Transverse colon (tissue), 4 donors: ENCODE measurements around the gene TMEM132C. TPM values are rescaled to one million over a fixed set of nuclear protein-coding genes. Genes with fewer than 3 reads are reported as not detected.
A peak's percentile ranks its signal among the peaks of the same experiment; 100 is the strongest.

Experiments used
- DNase-seq: peaks from one replicate; pipeline ENCODE4 v3.0.0-alpha.2; 2019
- H3K27ac ChIP-seq, 4 donors: fragments of 200-600 bp; sonication (generic); 2 replicates each; pipeline ENCODE4 v1.5.1; 2016 to 2018; ENCODE audit warnings: inconsistent platforms in 4 of 4
- H3K27me3 ChIP-seq: fragments of 200-600 bp; sonication (generic); 2 replicates; pipeline ENCODE4 v1.5.1; 2017; ENCODE audit warnings: inconsistent platforms
- H3K36me3 ChIP-seq, 4 donors: fragments of 200-600 bp; sonication (generic); 2 replicates each; pipeline ENCODE4 v1.5.1; 2017 to 2019; ENCODE audit warnings: inconsistent platforms in 4 of 4
- H3K4me1 ChIP-seq, 4 donors: fragments of 200-600 bp; sonication (generic); 2 replicates each; pipeline ENCODE4 v1.5.1; 2017 to 2020; ENCODE audit warnings: inconsistent platforms in 4 of 4
- H3K4me3 ChIP-seq, 4 donors: fragments of 200-600 bp; sonication (generic); 1 replicate in 1 of 4; 2 replicates in 3 of 4; pipeline versions ENCODE4 v1.5.1 to v1.6.1; 2017 to 2019; ENCODE audit warnings: inconsistent platforms in 4 of 4
- H3K9me3 ChIP-seq, 2 donors: fragments of 200-600 bp; sonication (generic); 2 replicates each; pipeline ENCODE4 v1.5.1; 2017 to 2019; ENCODE audit warnings: inconsistent platforms in 2 of 2
- CTCF ChIP-seq, 5 experiments: fragments of 200-600 bp in 3 of 5; fragments of 450-650 bp in 2 of 5; sonication (generic) in 3 of 5; IDR thresholded peaks; 1 replicate in 2 of 5; 2 replicates in 3 of 5; pipeline ENCODE4 v1.5.1; 2016 to 2017; ENCODE audit warnings: antibody characterized with exemption in 5 of 5, inconsistent platforms in 3 of 5, mild to moderate bottlenecking in 2 of 5, moderate library complexity in 1 of 5
- EP300 ChIP-seq: sonication (generic); formaldehyde crosslinking; IDR thresholded peaks from one replicate; pipeline ENCODE4 v1.6.1; 2017; ENCODE audit warnings: antibody characterized with exemption, low read depth
- POLR2A ChIP-seq: fragments of 450-650 bp; IDR thresholded peaks from one replicate; pipeline ENCODE4 v1.6.1; 2016; ENCODE audit warnings: antibody characterized with exemption, mild to moderate bottlenecking, moderate library complexity
- POLR2AphosphoS5 ChIP-seq, 3 donors: sonication (generic); formaldehyde crosslinking; IDR thresholded peaks; one replicate each; pipeline ENCODE4 v1.6.1; 2016; ENCODE audit warnings: antibody characterized with exemption in 3 of 3
- WGBS, 2 donors: methylation state at CpG; one replicate each; pipeline ENCODE4 v1.1.5; 2018; ENCODE audit warnings: low coverage in 1 of 2; 5-methylcytosine and 5-hydroxymethylcytosine counted together
- in situ Hi-C, 4 donors: fragments of 200-750 bp; cut with MboI; loops; one replicate each; pipeline versions ENCODE4 v1.15.0 to v1.15.1; 2017; ENCODE audit warnings: low sequenced_read_pairs in 3 of 4, low pct_ligation_motif_present in 1 of 4, low pct_unique_long_range_greater_than_20kb in 1 of 4
- intact Hi-C: fragments of 100-400 bp; cut with DNase I; formaldehyde crosslinking; loops from one replicate; pipeline ENCODE4 v1.15.1; 2023; ENCODE audit warnings: low total_unique reads
- total RNA-seq, 4 donors: library from RNA; depleted of rRNA; stranded (reverse); fragments of >200 nt; gene quantifications; one replicate each; pipeline ENCODE4 v1.1.0, GENCODE V29; 2016

The TMEM132C gene
- total RNA-seq = 1 to 10 TPM in 1 of 4 donors, under 1 TPM in 3; 0.20 to 1.6 (median 0.58) TPM

DNA sequence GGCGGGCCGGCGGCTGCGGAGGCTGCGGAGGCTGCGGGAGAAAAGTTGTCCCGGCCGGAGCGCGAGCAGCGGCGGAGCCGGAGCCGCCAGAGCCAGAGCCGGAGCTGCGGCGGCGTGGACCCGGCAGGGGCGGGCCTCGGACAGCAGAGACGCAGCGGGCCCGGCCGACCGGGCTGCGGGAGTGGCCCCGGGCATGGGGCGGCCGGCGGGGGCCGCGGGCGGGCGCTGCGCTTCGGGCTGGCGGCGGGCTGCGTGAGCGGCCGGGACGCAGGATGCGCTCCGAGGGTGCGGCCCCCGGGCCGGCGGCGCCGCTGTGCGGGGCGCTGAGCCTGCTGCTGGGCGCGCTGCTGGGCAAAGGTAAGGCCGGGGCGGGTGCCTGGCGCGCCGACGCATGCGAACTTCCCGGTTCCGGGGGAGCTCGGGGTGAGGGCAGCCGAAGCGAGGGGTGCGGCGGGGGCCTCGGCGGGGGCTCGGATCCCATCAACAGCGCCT, at the start of gene TMEM132C:
Gene TMEM132C (plus strand): TSS at position 40 of the 492 bp plus-strand sequence. CDS start 233 bp downstream, at position 273.
- 8% methylated on average over 12 of the region's 73 CpGs; no CpG with 5 or more reads in 1 of the 2 donors for WGBS, 2 donors
- TF ChIP-seq CTCF (IDR thresholded peaks at IDR 0.05) (no peak), EP300 (no peak), POLR2AphosphoS5 (IDR thresholded peaks at IDR 0.05) (no peak), POLR2A (no peak)
- in situ Hi-C loops (no loop called here), intact Hi-C loops (no loop called here)
- Histone ChIP-seq H3K36me3 (no peaks in the 10 kb centered on the region), H3K4me3 (peak within 1 kb of the TSS in 3 of 4 donors; percentile 17 to 47 (median 21)), H3K4me1 (peaks cover 0 to 4% (median 2%) of the 10 kb centered on the region in 4 donors), H3K9me3 (no peaks in the 10 kb centered on the region), H3K27ac (no peak within 1 kb of the TSS), H3K27me3 (peaks cover 54% of the 10 kb centered on the region)
- DNase-seq = no peak

DNA sequence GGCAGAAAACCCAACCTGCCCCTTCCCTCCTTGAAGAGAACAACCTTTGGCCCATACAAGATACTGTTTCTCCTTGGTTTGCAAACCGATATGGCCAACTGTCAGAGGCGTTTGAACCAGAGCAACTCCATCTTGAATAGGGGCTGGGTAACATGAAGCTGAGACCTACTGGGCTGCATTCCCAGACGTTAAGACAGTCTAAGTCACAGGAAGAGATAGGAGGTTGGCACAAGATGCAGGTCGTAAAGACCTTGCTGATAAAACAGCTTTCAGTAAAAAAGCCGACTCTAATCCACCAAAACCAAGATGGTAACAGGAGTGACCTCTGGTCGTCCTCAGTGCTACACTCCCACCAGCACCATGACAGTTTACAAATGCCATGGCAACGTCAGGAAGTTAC, 42.7 kb upstream of the TMEM132C start:
- intact Hi-C loops = no loop called here
- in situ Hi-C loops = no loop called here
- H3K4me3 ChIP-seq = no peak overlapping the region
- no peaks in the 10 kb centered on the region for H3K36me3 ChIP-seq
- no peaks in the 10 kb centered on the region for H3K27me3 ChIP-seq
- H3K27ac ChIP-seq = no peak overlapping the region
- WGBS, 2 donors = 52% methylated on average over 7 of the region's 7 CpGs; no CpG with 5 or more reads in 1 of the 2 donors
- no peak for DNase-seq
- no peaks in the 10 kb centered on the region for H3K4me1 ChIP-seq
- no peak for TF ChIP-seq EP300
- TF ChIP-seq POLR2A = no peak
- no peak for TF ChIP-seq POLR2AphosphoS5 (IDR thresholded peaks at IDR 0.05)
- TF ChIP-seq CTCF (IDR thresholded peaks at IDR 0.05) = no peak
- no peaks in the 10 kb centered on the region for H3K9me3 ChIP-seq

GRCh38 chr12:128228581-128228980, 38.4 kb upstream of the TMEM132C start:
- H3K27me3 ChIP-seq = no peaks in the 10 kb centered on the region
- H3K36me3 ChIP-seq = no peaks in the 10 kb centered on the region
- WGBS, 2 donors = 61% methylated on average over 6 of the region's 6 CpGs; no CpG with 5 or more reads in 1 of the 2 donors
- no peak overlapping the region for H3K4me3 ChIP-seq
- TF ChIP-seq EP300 (no peak), POLR2A (no peak), POLR2AphosphoS5 (IDR thresholded peaks at IDR 0.05) (no peak), CTCF (IDR thresholded peaks at IDR 0.05) (no peak)
- no peak overlapping the region for H3K27ac ChIP-seq
- intact Hi-C loops = no loop called here
- DNase-seq = no peak
- in situ Hi-C loops = no loop called here
- no peaks in the 10 kb centered on the region for H3K9me3 ChIP-seq
- H3K4me1 ChIP-seq = no peaks in the 10 kb centered on the region

GRCh38 chr12:128235635-128236417, 31.1 kb upstream of the TMEM132C start:
- H3K36me3 ChIP-seq = no peaks in the 10 kb centered on the region
- no peaks in the 10 kb centered on the region for H3K27me3 ChIP-seq
- no peak for DNase-seq
- no peak for TF ChIP-seq POLR2A
- no peak for TF ChIP-seq POLR2AphosphoS5 (IDR thresholded peaks at IDR 0.05)
- no peak for TF ChIP-seq EP300
- no peak for TF ChIP-seq CTCF (IDR thresholded peaks at IDR 0.05)
- no peak overlapping the region for H3K27ac ChIP-seq
- H3K4me1 ChIP-seq = no peaks in the 10 kb centered on the region
- 65 to 70% methylated on average over 5 to 6 of the region's 6 CpGs for WGBS, 2 donors
- no peaks in the 10 kb centered on the region for H3K9me3 ChIP-seq
- in situ Hi-C loops = no loop called here
- H3K4me3 ChIP-seq = no peak overlapping the region
- intact Hi-C loops = no loop called here
